C1 segment of cervical spinal cord (tissue), 14 donors: ENCODE measurements around the gene SETD7.

Source experiments
- DNase-seq, 14 donors: peaks; one replicate each; lab custom pipeline; 2025; lab: John Stamatoyannopoulos, UW

Gene SETD7

DNA sequence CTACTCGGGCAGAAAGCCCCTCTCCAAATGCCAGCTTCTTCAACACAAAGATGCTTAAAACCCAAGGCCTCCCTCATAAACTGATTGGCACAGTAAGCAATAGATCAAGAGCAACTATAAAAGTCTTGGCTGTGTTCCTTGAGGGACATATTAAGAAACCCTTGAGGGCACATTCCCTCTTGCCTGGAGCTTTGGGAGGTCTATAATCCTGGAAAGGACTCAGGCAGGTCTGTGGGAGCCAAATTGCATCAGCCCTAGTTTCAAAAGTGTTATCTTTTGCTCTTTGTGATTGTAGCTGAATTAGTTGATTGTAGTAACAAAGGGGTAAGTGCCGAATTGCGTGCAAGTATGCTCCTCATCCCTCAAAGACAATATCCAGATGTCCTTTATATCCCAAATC is 18.6 kb upstream of the SETD7 start:
- no peak for DNase-seq

- peak in 3 of 14 donors; percentile 20 to 29 (median 23) for DNase-seq
Measured at GRCh38 chr4:139568206-139568955, 12.4 kb upstream of the SETD7 start.

DNA sequence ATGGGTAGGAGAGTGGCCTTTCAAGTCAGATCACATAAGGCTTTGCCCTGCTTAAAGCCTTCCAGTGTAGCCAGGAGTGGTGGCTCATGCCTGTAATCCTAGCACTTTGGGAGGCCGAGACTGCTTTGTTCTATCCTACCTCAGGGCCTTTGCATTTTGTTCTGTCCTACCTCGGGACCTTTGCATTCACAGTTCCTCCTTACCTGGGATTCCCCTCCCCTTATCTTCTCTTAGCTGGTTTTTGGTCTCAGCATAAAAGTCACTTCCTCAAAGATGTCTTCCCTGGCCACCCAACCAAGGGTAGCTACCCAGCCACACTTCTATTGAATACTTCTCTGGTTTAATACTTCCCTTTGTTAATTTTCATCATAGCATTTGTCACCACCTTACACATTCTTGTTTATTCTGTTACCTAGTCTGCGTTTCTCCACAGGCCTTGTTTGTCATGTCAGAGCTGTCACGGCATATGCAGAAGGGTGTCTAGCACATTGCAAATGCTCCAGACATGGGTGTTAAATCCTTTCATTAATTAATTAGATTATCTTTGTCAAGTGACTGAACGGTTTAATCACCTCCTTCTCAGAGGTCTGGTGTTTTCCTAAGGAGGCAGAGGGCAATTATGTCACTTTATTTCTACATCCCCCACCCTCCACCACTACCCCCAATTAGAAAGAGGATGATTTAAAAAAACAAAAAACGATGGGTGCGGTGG is 11.3 kb upstream of the SETD7 start:
- no peak for DNase-seq

DNA sequence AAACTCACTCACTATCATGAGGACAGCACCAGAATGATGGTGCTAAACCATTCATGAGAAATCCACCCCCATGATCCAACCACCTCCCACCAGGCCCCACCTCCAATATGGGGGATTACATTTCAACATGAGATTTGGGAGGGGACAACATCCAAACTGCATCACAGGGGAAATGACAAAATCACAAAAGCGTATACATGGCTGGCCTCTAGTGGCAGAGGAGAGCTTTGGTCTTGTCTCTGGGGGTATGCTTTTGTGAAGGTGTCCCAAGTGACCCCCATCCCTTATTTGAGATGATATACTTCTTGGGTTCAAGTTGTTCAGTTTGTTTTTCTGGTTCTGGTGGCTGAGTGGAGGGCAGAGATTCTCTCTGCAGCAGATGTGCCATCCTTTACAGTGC is 8.5 kb upstream of the SETD7 start:
- no peak for DNase-seq

DNA sequence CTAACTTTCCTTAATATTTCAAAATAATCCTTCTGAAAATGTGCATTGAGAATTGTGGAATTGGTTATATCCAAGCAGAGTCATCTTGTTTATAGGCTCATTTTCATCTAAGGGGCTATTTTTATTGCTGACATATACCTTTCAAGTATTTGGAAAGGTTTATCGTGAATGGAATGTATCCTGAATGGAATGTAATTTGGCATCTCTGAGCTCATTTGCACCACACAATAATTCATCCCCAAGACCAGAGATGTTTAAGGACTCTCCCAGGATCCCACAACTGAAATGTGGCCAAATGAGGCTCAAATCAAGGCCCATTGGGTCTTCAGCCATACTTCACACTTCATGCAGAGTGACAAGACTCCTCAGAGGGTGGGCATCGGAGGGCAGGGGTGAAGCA is 7.5 kb upstream of the SETD7 start:
- no peak for DNase-seq

GRCh38 chr4:139562839-139563238 is 6.8 kb upstream of the SETD7 start:
- no peak for DNase-seq

DNA sequence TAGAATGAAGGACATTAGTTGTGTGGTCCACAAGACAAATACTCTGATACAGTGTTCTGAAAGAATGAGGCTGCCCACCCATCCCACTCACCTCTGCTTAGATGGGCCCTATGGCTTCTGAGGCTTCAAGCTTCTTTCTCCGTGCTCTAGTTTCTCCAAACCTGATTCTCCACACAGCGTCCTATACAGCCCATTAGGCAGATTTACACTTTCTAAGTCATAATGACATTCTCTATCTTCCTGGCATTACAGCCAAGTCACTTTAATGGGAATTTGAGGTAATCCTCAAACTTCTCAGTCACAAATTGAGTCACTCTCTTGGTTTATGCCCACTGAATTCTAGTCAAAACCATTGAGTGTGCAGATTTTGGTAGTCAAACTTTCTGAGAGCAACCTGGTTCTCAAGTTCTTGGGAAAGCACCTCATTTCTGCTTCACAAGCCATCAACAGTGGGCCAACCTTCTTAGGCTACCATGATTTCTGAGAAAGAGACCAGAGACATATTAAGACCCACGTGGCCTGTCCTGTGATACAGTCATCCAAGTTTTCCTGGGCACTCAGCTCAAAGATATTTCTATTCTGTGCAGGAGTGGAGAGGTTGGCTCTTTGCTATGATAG is 6.2 kb upstream of the SETD7 start:
- no peak for DNase-seq

GRCh38 chr4:139560406-139561104 is 4.5 kb upstream of the SETD7 start:
- DNase-seq: peak in 1 of 14 donors; percentile 19

GRCh38 chr4:139559687-139560086 is 3.7 kb upstream of the SETD7 start:
- DNase-seq: no peak

- no peak for DNase-seq
Measured at GRCh38 chr4:139559089-139559479, 3.1 kb upstream of the SETD7 start.

GRCh38 chr4:139558235-139559088 is 2.4 kb upstream of the SETD7 start:
- no peak for DNase-seq

DNA sequence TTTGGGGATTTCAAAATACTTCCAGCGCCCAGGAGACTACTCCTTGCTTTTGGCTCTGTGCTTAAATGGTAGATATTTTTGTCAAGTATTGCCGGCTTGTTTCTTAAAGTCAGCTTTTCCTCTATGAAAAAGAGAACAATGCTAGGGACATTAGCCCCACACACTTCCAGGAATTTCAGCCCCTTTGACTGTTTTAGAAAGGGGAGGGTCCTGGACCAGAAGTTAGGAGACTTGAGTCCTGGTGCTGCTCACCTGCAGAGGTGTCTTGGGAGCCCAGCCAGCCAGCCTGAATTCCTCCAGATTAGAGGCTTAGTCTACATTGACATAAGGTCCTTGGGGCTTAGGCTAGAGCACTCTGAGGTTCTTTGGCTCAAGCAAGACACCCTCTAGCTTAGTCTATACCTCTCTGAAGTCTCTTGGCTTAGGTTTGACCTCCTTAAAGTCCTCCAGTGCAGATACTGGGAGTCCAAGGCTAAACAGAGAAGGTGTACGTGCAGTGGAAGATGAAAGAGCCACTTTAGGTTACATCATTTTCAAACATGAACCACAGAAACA is 1.6 kb upstream of the SETD7 start:
- DNase-seq: no peak

DNA sequence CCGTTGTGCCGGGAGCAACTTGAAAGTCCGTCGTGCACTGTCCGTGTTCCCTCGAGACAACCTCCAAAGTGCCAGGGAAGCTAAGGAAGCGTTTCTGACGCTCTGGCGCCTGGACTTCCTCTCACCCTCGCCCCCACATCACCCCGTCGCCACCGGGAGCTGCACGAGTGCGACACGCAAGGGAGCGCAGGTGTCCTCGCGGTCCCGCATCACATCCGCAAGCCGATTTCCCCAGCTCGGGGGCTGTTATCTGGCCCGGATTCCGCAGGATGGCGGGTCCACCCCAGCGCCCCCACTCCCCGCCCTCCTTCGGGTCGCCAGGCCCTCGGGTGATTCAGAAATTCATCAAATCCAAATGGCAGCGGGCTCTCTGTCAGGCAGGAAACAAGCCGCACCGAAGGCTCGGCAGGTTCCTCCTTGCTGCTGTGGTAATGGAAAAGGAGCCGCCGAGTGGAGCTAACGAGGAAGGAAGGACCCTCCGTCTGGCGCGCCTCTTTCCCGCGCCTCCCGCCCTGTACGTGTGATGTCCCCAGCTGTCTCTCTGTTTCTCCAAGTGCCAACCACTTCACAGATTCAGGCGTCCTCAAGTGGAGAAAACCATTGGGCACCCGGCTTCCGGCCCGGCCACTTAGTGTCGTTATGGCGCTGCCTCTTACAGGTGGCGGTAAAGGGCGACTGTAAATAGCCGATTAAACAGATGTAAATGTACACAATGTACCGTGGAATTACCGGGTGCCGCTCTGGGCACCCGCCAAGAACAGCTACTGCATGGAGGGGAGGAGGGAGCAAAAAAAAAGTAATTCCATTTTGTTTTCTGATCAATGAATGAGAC is 921 bp upstream of the SETD7 start:
- peak in 13 of 14 donors; percentile 37 to 84 (median 73) for DNase-seq

DNA sequence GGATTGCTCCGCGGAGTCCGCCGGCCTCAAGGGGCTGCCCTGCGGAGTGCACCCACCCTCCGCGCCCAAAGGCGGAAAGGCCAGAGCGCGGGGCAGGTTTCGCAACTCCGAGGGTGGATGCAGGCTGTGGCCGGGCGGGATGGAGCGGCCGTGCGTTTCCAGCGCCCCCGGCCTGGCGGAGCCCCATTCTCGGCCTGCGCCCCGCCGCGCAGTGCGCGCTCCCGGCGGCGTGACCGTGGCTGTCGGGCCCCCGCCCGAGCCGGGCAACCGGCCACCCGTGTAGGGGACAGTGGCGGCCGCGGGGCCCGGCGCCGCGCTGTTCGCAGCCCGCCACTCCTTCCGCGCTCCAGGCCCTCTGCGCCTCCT is 331 bp downstream of the SETD7 start:
- DNase-seq: peak in 6 of 14 donors; percentile 49 to 76 (median 66)

GRCh38 chr4:139554893-139555704 is 920 bp downstream of the SETD7 start:
- DNase-seq: peak; percentile 7 to 87 (median 76)

- DNase-seq: no peak
Measured at GRCh38 chr4:139554642-139554892, 1.5 kb downstream of the SETD7 start.

GRCh38 chr4:139553751-139554641 is 2.0 kb downstream of the SETD7 start:
- peak in 1 of 14 donors; percentile 67 for DNase-seq
